Right lobe of liver (tissue), 6 donors: ENCODE measurements around the gene CIRBP. TPM values are rescaled to one million over a fixed set of nuclear protein-coding genes. Genes with fewer than 3 reads are reported as not detected.

ENCODE experiments used
- ATAC-seq, 4 donors: fragments of 200-7000 bp; cut with Tn5 transposase; one replicate each; pipeline ENCODE4 v1.9.1; 2020; ENCODE audit warnings: mild to moderate bottlenecking in 4 of 4, moderate library complexity in 4 of 4
- DNase-seq, 3 donors: peaks; one replicate each; pipeline ENCODE4 v3.0.0-alpha.2; 2020
- H3K27ac ChIP-seq, 3 donors: fragments of 200-600 bp; one replicate each; pipeline ENCODE4 v1.8.0; 2022
- H3K27me3 ChIP-seq, 2 donors: fragments of 200-600 bp; one replicate each; pipeline ENCODE4 v1.8.0; 2022
- H3K36me3 ChIP-seq, 4 donors: fragments of 200-600 bp; sonication (generic) in 1 of 4; one replicate each; pipeline versions ENCODE4 v1.5.1 to v1.8.0; 2017 to 2022; ENCODE audit warnings: control low read depth in 1 of 4
- H3K4me1 ChIP-seq, 4 donors: fragments of 200-600 bp; sonication (generic) in 1 of 4; one replicate each; pipeline versions ENCODE4 v1.5.1 to v1.8.0; 2017 to 2022; ENCODE audit warnings: control low read depth in 1 of 4
- H3K4me3 ChIP-seq, 3 donors: fragments of 200-600 bp; one replicate each; pipeline ENCODE4 v1.8.0; 2022
- H3K9me3 ChIP-seq, 4 donors: fragments of 200-600 bp; sonication (generic) in 1 of 4; one replicate each; pipeline versions ENCODE4 v1.5.1 to v1.8.0; 2017 to 2022; ENCODE audit warnings: control low read depth in 1 of 4
- POLR2A ChIP-seq: fragments of 450-650 bp; IDR thresholded peaks from one replicate; pipeline ENCODE4 v1.6.1; 2017; ENCODE audit warnings: antibody characterized with exemption, mild to moderate bottlenecking
- WGBS: methylation state at CpG from one replicate; pipeline ENCODE4 v1.1.6; 2018; ENCODE audit warnings: low coverage, low lambda C conversion rate; ENCODE audit not compliant: insufficient coverage; ENCODE audit errors: missing lambda C conversion rate; 5-methylcytosine and 5-hydroxymethylcytosine counted together
- intact Hi-C, 2 donors: fragments of 100-400 bp; cut with DNase I; formaldehyde crosslinking; loops; one replicate each; pipeline versions ENCODE4 v1.11.2 to v1.14.1; 2022
- total RNA-seq, 6 experiments: library from RNA; depleted of rRNA in 2 of 6; stranded (reverse); fragments of >200 nt in 2 of 6; fragmentation: NEBNext Ultra II Directional in 3 of 6; extraction: Animal tissue kit (Norgen Biotek cat#: 25700) in 3 of 6; gene quantifications; one replicate each; pipeline versions ENCODE4 v1.1.0 to v1.2.4, GENCODE V29; 2016 to 2023
- TF ChIP-seq, protein P1 (sequence below), 4 donors: fragments of 200-600 bp in 3 of 4; fragments of 450-650 bp in 1 of 4; IDR thresholded peaks; one replicate each; pipeline versions ENCODE4 v1.5.1 to v1.8.0; 2016 to 2022; ENCODE audit warnings: antibody characterized with exemption in 4 of 4, mild to moderate bottlenecking in 2 of 4
- donor health status: DM: no; HTN: yes; CAD: no.
- donor health status: DM: no; HTN: no; CAD: no.
- donor health status: DM: no; HTN: no; CAD: no.
- donor health status: DM: no; HTN: yes; CAD: no.
- donor health status: DM: no; HTN: yes; CAD: no.

The CIRBP gene
- total RNA-seq, 6 experiments from 2014 or later: 69.2 to 111 (median 89.5) TPM

DNA sequence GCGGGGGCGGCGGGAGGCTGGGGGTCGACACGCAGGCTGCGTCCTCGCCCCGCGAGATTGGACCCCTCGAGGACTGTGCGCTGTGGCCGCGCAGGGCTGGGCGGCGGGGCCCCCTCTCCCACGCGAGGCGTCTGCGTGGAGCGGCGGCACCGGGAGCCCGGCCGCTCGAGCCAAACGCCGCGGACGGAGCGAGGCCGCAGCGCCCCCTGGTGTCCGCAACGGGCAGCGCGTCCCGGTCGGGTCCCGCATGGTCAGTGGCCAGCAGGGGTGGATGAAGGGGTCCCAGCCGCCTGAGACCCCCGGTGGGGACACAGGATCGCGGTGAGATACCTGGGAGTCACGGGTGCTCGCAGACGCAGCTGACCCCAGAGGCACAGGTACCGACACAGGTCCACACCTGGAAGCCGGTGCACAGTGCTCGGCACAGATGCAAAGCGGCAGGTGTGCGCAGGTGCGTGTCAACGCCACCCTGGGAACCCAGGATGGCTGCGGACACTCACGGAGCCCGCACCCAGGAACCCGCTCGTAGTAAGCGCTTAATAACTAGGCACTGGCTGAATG lies 2.1 kb upstream of the CIRBP start:
- Histone ChIP-seq H3K27ac (peak overlapping the region; percentile 36 to 68 (median 47)), H3K27me3 (no peaks in the 10 kb centered on the region), H3K4me1 (peaks cover 0 to 52% (median 23%) of the 10 kb centered on the region in 4 donors), H3K4me3 (peak overlapping the region; percentile 50 to 61 (median 50)), H3K36me3 (peaks cover 3 to 13% (median 8%) of the 10 kb centered on the region in 4 donors), H3K9me3 (no peaks in the 10 kb centered on the region)
- DNase-seq: peak; percentile 80 to 84 (median 80)
- ATAC-seq: peak; percentile 5 to 48 (median 22)
- WGBS: 3% methylated on average over 10 of the region's 59 CpGs
- no peak for TF ChIP-seq POLR2A
- TF ChIP-seq, protein P1, sequence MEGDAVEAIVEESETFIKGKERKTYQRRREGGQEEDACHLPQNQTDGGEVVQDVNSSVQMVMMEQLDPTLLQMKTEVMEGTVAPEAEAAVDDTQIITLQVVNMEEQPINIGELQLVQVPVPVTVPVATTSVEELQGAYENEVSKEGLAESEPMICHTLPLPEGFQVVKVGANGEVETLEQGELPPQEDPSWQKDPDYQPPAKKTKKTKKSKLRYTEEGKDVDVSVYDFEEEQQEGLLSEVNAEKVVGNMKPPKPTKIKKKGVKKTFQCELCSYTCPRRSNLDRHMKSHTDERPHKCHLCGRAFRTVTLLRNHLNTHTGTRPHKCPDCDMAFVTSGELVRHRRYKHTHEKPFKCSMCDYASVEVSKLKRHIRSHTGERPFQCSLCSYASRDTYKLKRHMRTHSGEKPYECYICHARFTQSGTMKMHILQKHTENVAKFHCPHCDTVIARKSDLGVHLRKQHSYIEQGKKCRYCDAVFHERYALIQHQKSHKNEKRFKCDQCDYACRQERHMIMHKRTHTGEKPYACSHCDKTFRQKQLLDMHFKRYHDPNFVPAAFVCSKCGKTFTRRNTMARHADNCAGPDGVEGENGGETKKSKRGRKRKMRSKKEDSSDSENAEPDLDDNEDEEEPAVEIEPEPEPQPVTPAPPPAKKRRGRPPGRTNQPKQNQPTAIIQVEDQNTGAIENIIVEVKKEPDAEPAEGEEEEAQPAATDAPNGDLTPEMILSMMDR (IDR thresholded peaks at IDR 0.05): peak; percentile 97 to 99 (median 98)
- intact Hi-C loops: loop anchor here in 1 of 2 donors (1.0 kb wide), 1 partner anchor 23 kb away; no protein-coding TSS in a partner anchor

DNA sequence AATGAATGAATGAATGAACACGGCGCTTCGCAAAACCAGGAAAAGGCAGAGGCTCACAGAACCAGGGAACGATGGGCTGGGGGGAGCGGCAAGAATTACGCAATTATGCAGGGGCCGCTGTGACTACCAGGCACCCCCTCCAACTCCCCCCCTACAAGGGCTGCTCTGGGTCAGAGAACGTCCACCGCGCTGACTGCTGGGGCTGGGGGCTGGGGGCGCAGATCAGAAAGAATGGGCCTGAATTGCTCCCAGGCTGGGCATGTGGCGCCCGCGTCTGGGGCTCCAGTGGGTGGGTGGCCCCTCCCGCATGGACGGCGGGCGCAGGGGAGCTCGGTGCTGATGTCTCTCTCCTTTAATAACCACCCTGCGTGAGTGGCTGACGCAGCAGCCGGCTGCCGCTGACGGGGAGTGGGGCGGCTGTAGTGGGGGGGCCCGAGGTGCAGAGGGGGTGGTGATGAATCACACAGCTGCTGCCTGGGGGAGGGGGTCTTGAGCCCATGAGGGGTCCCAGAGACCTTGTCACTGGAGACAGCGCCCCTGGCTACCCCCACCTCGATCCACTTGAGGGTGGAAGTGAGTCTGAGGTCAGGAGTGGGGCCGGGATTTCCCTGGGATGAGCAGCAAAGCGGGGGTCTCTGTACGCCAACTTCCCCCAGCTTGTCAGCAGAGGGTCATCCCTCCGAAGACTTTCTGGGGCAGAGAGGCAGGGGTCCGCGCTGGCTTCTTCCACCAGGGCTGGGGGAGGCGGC lies 1.5 kb upstream of the CIRBP start:
- intact Hi-C loops: loop anchor here in 1 of 2 donors (1.0 kb wide), 1 partner anchor 23 kb away; no protein-coding TSS in a partner anchor
- no peak for TF ChIP-seq POLR2A
- TF ChIP-seq, protein P1 (IDR thresholded peaks at IDR 0.05): no peak
- Histone ChIP-seq H3K27me3 (no peaks in the 10 kb centered on the region), H3K36me3 (peaks cover 3 to 20% (median 14%) of the 10 kb centered on the region in 4 donors), H3K4me3 (no peak overlapping the region), H3K9me3 (no peaks in the 10 kb centered on the region), H3K27ac (no peak overlapping the region), H3K4me1 (peaks cover 0 to 53% (median 20%) of the 10 kb centered on the region in 4 donors)
- ATAC-seq: no peak
- DNase-seq: peak in 1 of 3 donors; percentile 56
- WGBS: 30% methylated on average over 12 of the region's 35 CpGs

DNA sequence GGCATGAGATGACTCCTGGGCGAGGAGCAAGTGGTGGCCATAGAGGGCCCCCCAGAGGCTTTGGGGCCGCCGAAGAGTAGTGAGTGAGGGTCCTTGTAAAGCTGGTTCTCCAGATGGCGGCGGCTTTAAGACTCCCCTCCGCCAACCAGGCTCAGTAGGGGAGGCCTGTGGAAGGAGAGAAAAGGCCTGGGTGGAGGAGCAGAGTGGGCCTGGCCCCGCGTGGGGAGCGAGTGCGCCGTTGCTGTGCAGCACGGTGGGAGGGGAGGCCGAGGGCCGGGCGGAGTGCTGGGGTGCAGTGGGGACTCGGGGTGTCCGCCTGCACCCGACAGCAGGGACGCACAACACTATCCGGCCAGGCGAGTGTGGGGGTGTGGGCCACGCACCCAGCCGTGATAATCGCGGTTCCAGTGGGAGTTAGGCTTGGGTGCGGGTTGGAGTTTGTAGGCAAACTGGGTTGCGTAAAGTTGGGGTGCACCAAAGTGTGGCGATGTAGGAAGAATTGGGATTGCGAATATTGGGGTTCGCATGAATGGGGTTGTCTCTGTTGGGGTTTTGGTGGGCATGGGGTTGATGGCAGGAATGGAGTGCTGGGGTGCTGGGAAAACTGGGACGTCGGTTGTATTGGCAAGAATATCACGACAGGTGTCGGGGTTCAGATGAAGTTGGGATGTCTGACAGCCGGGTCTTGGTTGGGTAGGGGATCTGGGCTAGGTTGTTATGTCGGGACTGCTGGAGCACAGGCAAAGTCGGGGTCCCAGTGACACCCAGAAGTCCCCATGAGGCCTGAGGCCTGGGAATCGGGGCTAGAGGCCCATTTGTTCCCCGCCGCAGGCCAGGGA lies 687 bp upstream of the CIRBP start:
- 52% methylated on average over 26 of the region's 40 CpGs for WGBS
- no peaks in the 10 kb centered on the region for H3K27me3 ChIP-seq
- H3K4me3 ChIP-seq: no peak overlapping the region
- H3K27ac ChIP-seq: peak overlapping the region in 2 of 3 donors; percentile 49 to 99
- TF ChIP-seq, protein P1 (IDR thresholded peaks at IDR 0.05): no peak
- no peak for TF ChIP-seq POLR2A
- DNase-seq (peak in 2 of 3 donors; percentile 56 to 62), ATAC-seq (no peak)
- peaks cover 7 to 28% (median 20%) of the 10 kb centered on the region in 4 donors for H3K36me3 ChIP-seq
- peaks cover 0 to 59% (median 24%) of the 10 kb centered on the region in 4 donors for H3K4me1 ChIP-seq
- intact Hi-C loops: no loop called here
- H3K9me3 ChIP-seq: no peaks in the 10 kb centered on the region

DNA sequence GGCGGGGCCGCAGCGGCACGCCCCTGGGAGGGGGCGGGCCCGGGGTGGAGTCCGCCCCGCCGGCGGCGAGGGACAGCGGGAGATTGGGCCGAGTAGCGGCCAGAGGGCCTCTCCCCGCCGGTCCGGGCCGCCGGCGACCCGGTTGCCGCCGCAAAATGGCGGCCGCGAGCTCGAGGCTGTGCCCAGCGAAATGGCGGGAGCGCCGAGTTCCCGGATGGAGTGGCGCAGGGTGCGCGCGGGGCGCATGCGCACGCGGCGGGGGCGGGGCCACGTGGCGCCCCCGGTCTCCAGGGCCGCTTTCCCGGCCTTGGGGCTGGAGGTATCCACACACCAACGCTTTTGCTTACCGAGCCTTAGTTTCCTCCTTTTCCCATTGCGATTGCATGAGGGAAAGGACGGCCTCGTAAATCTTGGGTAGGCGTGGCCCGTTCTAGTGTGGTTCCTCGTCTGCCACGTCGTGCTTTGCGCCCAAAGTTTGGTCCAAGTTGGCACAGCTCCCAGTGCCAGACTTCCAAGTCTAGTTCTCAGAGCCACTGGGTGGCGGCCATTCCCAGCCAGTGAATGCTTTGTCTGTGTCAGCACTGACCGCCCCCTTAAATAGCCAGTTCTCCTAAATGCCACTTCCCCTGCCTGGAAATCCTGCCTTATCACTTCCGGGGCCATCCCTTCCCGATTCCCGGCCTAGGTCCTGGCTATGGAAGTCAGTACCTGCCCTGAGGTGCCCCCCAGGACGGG lies 513 bp downstream of the CIRBP start:
- ATAC-seq: peak; percentile 2 to 29 (median 12)
- intact Hi-C loops: no loop called here

More for the DNA sequence above, 513 bp downstream of the CIRBP start:
- DNase-seq: peak; percentile 89 to 90 (median 89)
- Histone ChIP-seq H3K4me1 (peaks cover 0 to 71% (median 29%) of the 10 kb centered on the region in 4 donors), H3K36me3 (peaks cover 10 to 40% (median 26%) of the 10 kb centered on the region in 4 donors), H3K4me3 (peak overlapping the region; percentile 55 to 87 (median 69)), H3K27ac (peak overlapping the region; percentile 88 to 99 (median 97)), H3K9me3 (no peaks in the 10 kb centered on the region), H3K27me3 (no peaks in the 10 kb centered on the region)
- 0% methylated on average over 2 of the region's 64 CpGs for WGBS
- TF ChIP-seq, protein P1 (IDR thresholded peaks at IDR 0.05): peak in 1 of 4 donors; percentile 19
- TF ChIP-seq POLR2A: peak; percentile 59
